Hepatic stellate cell (primary cell): ENCODE data around the gene FITM1.

ENCODE experiments used
- DNase-seq: peaks from one replicate; pipeline ENCODE4 v3.0.0; 2011; ENCODE audit warnings: low spot score

Gene FITM1

GRCh38 chr14:24160850-24161804 is 30.7 kb downstream of the FITM1 start, which contains the start of gene IRF9:
Gene IRF9, plus strand, starts transcription at chr14:24161265. Its CDS starts 880 bp downstream, at chr14:24162145.
- DNase-seq, result peak; percentile 98

- DNase-seq, result peak; percentile 72
These were observed 31.6 kb downstream of the FITM1 start for GRCh38 chr14:24162093-24162492.

GRCh38 chr14:24164518-24164991 is 34.1 kb downstream of the FITM1 start:
- DNase-seq, result no peak

GRCh38 chr14:24165785-24166184 is 35.3 kb downstream of the FITM1 start:
- DNase-seq, result no peak

DNA sequence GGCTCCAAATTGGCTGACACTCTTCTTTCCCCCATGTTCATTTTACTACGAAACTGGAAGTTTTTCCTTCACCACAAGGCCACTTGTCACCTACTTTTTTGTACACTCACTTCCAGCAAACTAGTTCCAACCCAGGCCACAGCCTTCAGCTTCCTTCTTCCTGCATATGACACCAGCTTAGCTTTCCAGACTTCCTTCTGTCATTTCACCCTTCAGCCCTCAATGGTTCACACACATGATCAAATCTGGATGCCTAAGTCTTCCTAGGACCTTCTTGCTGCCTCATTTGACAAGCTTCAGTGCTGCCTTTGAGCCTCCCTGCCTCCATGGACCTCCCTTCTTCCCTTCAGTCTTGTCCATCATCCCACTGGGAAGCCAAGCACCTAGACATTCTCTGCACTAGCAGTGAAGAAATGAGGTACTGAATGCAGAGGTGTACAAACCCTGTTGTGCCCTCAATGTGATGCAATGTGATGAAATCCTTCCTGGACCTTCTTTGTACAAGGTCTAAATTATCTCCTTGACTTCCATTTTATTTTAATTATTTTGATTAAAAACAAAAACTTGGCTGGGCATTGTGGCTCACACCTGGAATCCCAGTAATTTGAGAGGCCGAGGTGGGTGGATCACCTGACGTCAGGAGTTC is 37.1 kb downstream of the FITM1 start:
- DNase-seq, result no peak

- DNase-seq, result no peak
These were observed 41.2 kb downstream of the FITM1 start, which contains the start of gene REC8 for GRCh38 chr14:24171422-24172260. Gene REC8, plus strand, starts transcription at chr14:24172080. Its CDS starts 473 bp downstream, at chr14:24172553.

GRCh38 chr14:24172261-24172860 is 41.9 kb downstream of the FITM1 start:
- DNase-seq, result no peak

DNA sequence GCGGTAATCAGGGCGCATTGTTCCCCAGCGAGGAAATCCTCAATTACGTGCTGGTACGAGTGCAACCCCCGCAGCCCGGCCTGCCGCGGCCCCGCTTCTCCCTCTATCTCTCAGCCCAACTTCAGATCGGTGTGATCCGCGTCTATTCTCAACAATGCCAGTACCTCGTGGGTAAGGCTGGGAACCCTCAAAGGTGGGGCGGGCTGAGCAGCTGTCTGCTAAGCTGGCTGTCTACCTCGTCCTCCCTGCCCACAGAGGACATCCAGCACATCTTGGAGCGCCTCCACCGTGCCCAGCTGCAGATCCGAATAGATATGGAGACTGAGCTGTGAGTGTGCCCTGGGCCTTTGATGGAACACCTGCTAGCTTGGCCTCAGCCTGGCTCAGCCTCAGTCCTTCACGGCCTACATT is 42.4 kb downstream of the FITM1 start:
- DNase-seq, result no peak

DNA sequence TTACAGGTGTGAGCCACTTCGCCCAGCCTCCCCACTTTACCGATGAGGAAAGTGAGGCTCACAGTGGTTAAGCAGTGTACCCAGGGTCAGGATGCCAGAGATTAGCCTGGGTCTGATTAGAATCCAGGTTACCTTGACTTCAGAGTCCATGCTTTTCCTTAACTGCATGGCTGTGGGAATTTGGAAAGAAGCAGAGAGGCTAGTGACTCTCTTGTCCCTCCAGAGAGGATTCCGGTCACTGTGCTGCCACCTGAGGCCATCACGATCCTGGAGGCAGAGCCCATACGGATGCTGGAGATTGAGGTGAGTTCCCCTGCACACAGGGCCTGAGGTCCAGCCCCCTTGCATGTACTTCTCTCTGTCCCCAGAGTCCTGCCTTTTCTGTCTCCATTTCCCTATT is 46.1 kb downstream of the FITM1 start:
- no peak for DNase-seq

DNA sequence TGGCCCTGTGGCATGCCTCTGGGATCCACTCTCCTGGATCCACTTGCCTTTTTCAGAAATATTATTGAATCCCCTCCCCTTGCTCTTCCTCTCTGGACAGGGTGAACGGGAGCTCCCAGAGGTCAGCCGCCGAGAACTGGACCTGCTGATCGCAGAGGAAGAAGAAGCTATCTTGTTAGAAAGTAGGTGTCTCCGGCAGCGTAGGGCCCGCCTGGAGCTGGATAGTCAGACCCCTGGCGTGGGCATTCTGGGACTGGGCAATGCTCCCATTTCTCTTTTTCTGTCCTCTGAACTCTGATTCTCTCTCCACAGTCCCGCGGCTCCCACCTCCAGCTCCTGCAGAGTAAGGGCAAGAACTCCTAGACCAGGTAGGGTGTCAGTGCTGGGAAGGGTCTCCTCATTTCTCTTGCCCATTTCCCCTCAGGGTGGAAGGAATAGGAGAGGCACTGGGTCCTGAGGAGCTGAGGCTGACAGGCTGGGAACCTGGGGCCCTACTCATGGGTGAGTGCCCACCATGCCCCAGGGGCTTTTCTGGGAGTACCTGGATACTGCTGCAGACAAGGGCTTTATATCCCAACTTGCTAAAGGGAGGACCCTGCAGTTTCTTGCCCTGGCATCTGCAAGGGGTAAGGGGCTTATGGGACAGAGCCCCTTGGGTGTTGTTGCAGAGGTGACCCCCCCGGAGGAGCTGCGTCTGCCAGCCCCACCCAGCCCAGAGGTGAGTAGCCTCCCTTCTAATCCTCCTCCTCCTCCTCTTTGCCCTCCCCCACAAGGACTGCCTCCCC is 46.8 kb downstream of the FITM1 start:
- DNase-seq, result no peak

GRCh38 chr14:24177891-24178290 is 47.4 kb downstream of the FITM1 start:
- no peak for DNase-seq

GRCh38 chr14:24178399-24179178 is 48.1 kb downstream of the FITM1 start:
- no peak for DNase-seq

- no peak for DNase-seq
These were observed 49.0 kb downstream of the FITM1 start for GRCh38 chr14:24179294-24179960.

DNA sequence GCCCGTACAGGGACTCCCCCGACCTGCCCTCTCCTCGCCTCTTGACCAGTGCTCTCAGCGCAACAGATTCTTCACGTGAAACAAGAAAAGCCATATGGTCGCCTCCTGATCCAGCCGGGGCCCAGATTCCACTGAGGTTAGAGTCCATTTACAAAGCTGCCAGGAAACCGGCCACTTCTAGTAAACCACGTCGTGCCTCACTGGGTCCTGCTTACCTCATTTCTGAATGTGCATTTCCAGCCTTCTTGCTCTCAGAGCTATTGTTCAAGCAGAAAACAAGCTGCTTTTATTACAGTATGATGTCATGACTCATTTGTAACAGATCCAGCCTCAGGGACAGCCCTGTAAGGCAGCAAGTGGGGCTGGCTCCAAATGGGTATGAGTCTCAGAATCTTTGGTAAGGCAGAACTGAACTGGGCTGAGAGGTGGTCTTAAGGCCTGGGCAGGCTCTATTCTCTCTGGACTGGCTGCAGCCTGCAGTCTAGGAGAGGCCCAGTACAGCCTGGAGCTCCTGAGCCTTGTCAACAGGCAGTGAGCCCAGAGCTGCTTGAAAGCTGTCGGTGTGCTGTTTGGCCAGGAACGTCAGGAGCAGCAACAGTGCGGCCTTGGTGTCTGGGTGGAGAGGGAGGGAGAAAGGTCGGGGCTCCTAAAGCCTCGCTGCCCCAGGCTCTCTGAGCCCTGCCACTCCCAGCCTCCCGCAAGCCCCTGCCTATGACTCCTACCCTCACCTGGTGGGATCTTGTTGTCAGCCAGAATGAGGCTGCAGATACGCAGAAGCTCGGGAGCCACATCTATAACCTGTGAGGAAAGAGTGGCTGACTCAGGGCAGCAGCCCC is 49.7 kb downstream of the FITM1 start:
- no peak for DNase-seq

- no peak for DNase-seq
These were observed 51.1 kb downstream of the FITM1 start for GRCh38 chr14:24181371-24182077.
